Stimulated activated CD4-positive, alpha-beta T cell treated with anti-CD3 and anti-CD28 coated beads, TNF-alpha, amount 100 ng/mL, for 1 hour (primary cell): ENCODE measurements around the gene SMG6.

ENCODE experiments used
- DNase-seq, 3 donors: peaks; one replicate each; pipeline ENCODE4 v3.0.0-alpha.2; 2020; ENCODE audit warnings: low read depth in 3 of 3, low spot score in 1 of 3

Gene SMG6

DNA sequence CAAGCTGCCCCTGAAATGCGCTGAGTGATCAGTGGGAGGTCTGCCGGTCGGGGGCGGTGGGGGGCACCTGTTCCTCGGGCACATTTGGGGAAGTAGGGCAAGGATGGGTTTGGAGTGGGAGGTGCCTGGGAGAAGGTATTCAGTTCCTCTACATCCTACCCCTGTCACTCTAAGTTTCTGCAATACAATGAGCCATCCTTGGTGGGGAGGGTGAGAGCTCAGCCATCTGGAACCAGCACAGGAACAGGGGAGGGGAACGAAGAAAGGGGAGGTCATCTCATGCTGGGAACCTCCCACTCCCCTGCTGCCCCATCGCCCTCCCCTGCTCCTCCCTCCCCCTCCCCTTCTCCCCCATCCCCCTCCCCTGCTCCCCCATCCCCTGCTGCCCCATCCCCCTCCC, 269.4 kb downstream of the SMG6 start:
- no peak for DNase-seq

DNA sequence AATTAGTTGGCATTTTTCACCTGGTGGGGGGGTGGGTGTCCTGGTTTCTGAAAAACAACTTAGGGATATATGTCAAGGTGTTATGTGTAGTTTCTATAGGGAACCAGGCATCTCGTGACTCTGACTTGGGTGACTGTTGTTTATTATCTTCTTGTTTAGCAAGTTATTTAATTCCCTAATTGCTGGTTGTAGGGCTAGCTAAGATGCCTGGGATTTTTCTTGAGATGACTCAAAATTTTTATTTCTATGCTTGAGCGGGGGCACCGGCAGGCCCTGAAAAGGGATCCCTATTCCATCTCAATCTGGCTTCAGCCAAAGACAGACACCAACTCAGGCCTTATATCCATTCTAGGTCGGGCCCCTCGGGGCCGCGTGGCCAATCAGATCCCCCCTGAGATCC, 270.4 kb downstream of the SMG6 start:
- no peak for DNase-seq

DNA sequence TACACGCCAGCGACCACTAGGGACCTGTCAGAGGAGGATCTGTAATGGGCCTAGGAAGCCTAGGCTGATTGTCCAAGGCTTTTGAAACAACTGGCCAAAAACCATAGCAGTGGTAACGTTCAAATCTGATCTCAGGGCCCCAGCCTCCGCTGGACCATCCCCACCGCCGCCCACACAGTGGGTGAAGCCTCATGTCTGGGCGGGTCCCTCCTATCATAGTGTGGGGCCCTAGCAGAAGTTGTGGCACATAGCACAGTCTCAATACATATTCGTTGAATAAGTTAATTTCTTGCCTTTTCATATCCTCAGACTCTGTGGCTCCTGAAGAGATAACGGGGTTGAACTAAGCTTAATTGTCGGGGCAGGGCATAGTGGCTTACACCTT, 272.8 kb downstream of the SMG6 start:
- DNase-seq = no peak

DNA sequence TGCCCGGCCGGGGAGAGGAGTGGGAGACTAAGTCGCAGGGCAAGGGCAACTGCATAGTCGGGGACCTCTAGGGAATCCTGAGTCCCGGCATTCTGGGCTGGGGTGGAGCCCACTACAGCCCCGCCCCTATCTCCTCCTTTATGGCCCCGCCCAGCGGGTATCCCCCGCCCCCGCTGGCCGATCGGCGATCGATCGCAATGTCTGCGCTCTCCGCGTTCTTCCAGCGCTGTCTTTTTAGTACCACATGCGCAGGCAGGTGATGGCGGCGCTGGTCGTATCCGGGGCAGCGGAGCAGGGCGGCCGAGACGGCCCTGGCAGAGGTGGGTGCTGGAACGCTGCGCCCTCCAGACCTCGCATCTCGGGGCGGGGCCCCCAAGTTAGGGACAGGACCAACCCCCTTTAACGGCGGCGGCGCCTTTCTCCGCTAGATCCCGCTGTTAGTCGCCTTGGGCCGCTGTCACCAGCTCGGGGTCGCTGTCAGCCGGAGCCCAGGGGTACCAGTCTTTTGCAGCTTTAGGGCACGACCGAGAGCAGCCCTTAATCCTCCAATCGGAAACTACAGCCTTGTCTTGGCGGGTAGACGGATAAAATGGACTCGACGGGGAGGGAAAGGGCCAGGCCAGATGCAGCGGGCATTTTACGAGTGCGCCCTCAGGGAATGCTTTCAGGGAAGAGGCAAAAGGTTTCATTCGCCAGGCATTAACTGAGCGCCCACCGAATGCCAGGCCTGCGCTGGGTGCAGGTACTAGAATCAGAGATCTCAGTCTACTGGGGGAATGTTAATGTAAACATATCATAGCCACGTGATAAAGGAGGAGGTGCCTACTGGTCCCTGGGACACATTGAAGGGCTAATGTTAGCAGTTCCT, 273.4 kb downstream of the SMG6 start, which contains the start of gene DPH1:
DPH1 (plus strand) TSS at position 243 of the 868 bp plus-strand sequence; CDS start at position 260, 17 bp downstream.
- DNase-seq = peak; percentile 52 to 83 (median 75)

DNA sequence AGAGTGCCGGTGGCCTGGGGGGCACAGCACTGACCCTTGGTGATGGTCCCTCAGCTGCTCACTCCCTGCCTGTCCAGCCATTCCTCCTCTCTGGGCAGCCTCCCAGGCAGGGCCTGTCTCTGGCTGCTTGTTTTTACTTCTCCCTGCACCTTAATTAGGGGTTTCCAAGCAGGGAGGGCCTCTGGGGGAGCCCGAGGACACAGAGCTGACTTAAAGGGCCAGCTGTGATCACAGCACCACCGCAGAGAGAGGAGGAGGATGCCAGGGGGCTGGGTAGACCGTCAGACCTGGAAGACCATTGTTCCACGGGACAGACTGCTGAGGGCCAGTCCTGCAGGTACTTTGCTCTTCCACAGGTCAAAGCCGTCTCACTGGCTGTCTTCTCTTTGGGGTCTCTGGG, 274.8 kb downstream of the SMG6 start:
- DNase-seq = no peak

DNA sequence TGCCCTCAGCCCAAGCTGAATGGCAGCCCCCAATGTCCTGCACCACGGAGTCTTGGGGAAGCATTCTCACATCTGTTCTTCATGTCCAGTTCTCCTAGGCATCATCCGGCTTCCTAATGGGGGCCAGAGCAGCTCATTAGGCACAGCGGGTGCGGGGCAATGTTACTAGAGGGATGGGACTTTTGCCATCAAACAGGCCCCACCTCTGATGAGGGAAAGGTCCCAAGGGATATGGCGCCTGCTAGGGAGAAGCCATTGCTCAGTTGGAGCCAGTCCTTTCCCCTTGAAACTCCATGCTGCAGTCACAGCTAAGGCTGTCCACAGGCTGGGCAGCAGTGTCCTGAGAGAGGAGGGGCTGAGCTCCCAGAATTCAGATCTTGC, 275.4 kb downstream of the SMG6 start:
- DNase-seq = no peak

DNA sequence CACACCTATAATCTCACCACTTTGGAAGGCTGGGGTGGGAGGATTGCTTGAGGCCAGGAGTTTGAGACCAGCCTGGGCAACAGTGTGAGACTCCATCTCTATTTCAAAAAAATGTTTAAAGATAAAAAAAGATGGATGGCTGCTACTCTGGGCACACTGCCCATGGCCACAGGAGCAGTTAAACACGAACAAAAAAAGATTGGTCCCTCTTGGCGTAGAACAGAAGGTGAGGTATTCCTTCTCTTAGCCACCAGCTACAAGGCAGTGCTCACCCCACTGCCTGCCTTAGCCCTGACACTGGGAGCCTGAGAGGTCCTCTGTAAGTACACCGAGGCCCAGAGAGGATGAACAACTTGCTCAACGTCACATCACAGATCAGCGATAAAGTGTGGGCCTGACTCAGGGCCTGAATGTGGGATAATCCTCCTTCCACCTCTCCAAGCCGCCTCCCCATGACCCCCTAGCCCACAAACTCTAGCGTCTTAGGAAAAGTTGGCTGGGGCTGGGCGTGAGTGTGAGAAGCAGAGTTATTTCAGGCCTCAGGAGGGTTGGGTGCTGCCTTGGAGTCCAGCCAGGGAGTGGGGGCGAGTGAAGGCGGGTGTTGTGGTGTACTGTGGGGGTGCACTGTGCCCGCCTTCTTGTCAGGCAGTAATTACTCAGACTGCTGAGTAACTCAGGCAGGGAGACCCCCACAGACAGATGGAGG, 275.9 kb downstream of the SMG6 start:
- no peak for DNase-seq

DNA sequence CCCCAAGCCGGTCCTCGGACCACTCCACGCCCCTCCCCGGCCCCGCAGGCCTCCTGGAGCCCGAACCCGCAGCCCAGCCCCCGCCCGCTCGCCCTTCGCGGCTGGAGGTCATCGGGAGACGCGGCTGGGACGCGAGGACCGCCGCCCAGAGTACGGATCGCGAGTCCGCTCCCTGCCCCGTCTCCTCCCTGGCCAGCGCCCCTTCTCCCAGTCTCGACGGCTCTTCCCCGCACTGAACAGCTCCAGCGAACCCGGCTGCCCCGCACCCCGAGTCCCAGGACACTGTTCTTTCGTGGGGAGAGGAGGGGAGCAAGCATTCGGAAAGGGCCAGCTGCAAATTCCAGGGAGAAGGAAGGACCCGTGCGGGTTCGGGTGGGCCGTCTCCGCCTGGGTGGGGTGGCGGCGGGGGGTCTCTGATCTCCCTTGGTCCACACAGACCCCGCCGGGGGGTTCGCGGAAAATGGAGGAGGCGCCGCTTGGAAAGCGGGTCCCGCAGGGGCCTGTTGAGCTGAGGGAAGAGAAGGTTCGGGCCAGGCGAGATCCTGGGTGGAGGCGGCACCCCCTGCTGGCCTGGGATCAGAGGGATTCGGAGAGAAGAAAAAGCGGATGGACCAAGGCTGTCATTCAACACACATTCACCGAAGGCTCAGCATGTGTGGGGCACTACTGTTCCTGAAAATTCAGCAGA, 277.8 kb downstream of the SMG6 start:
- DNase-seq = no peak

DNA sequence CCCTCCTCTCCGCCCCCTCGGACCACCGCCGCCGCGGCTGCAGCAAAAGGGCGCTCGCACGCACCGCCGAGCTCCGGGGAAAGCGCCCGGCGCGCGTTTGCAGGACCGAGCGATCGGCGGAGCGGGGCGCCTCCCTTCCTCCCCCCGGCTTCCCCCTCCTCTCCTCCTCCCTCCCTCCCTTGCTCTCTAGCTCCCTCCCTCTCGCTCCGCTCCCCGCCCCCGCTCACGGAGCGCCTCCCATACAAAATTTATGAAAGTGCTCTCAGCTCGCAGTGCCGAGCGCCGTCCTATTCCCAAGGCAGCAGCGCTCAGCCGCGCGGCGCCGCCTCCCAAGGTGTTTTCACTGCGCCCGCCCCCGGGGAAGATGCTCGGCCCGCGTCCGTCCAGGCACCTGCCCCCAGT, 278.4 kb downstream of the SMG6 start, which contains the start of gene RTN4RL1:
RTN4RL1 (minus strand) TSS at position 115 of the 402 bp plus-strand sequence. CDS start 469 bp downstream, outside the sequence.
- DNase-seq = peak; percentile 42 to 57 (median 54)

DNA sequence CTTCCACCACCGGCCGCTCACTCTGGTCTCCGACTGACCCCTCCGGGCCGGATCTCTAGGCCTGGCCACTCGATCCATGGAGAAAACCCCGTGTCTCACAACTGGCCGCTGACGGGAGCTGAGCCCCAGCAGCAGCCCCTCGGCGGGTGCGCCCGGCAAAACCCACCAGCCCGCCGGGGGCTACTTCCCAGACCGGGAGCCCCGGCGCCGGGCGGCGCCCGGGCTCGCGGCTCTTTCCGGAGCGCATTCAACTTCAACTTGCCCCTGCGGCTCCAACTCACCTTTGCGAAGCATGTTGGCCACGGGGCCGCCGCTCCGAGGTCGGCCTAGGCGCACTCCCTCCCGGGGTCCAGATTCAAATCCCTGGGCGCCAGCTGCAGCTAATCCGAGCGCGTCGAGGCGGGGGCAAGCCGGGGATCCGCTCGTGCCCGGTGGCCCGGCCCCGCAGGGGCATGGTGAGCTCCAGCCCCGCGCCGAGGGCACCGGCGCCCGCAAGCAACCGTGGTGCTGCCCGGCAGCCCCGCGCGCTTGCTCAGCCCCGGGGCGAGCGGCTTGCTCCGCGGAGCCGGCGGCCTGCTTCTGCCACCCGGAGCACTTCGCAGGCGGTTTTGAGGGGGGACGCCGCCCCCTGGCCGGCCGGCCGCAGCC, 278.9 kb downstream of the SMG6 start:
- no peak for DNase-seq

DNA sequence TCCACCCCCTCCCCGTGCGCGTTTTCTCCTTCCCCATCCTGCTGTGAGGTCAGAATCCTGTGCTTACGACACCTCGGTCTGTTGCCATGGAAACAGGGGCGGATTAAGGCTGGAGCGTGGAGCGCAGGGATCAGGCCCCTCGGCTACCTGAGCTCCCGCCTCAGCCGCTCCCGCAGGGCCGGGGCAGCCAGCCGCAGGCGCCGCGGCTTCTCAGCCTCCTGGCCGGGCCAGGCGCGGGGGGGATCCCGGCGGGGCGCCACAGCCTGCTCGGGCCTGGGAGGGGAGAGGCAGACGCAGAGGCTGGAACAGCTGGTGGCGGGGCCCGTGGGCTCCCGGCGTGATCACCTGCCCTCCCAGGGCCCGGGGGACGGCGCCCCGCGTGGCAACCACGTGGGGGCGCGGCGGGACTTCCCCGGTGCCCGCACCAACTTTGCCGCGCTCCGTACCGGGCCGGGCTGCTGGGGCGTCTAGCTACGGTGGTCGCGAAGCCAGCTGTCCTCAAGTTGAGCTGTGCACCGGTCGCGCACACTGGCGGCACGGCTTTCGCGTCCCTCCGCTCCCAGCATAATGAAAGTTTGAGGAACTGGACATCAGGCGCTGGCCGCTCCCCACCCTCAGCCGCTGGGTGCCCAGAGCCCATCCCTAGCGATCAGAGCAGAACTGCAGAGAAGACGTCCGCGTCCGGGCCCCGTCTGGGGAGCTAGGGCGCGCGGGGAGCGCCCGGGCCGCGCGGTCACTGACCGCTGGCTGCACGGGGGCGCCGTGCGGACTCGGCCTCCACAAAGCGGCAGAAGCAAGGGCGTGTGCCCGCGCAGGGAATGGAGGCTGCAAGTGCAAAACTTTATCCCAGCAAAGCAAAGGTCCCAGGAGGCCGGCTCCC, 279.7 kb downstream of the SMG6 start:
- DNase-seq = no peak

DNA sequence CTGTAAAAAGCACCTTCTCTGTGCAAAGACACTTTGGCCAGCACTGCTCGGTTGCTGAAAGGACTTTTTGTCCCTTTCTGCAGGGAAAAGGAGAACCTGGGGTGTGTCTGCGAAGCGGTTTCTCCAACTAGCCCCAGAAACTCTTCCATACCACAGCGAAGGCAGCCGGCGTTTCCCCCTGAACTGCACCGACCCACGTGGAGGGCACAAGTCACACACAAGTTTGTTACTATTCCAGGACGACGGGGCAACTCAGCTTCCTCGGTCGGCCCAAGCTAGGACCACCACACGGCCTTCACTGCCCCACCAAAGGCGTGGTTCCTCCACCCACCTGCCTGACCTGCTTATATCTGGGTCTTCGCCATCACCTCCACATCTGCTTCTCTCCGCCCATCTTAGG, 280.3 kb downstream of the SMG6 start:
- no peak for DNase-seq

DNA sequence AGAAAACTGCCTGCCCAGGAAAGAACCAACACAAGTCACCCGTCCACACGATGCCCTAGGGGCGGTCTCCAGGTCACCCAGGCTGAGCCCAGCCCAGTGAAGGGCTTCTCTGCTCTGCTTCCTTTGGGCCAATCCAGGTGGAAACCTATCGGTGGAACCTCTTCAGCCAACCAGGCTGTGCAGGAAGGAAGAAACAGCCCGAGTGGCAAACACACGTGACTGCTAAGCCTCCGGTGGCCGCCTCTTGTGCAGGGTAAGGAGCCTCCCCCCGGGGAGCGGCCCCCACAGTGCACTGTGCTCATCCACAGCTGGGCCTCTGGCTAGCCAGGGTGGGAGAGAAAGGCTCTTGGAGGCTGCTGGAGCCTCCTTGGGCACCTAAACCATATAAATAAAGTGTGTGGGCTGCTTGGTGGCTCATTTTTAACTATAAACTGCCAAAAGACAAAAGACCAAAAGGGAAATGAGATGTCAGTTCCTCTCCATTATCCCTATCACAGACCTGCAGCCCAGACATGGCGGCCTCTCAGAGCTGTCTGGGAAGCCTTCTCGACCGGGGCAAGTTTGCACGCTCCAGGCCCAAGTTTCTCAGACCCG, 280.8 kb downstream of the SMG6 start:
- no peak for DNase-seq

DNA sequence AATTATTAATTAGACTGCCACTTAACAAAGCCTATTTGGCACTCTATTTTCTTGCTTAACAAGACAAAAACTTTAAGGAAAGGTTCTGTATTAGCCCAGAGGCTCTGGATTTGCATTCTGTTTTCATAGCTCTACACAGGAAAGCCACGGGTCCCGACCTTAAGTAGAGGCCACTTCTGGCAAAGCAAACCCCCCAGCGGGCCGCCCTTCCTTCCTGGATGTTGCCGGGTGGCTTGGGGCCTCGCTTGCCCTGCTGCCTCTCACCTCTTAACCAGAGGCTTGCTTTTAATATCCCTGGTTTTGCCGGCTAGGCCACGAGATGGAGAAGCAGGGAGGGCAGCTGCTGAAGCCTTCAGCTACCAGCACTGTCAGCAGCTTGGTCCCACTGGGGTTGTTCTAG, 282.9 kb downstream of the SMG6 start:
- no peak for DNase-seq

DNA sequence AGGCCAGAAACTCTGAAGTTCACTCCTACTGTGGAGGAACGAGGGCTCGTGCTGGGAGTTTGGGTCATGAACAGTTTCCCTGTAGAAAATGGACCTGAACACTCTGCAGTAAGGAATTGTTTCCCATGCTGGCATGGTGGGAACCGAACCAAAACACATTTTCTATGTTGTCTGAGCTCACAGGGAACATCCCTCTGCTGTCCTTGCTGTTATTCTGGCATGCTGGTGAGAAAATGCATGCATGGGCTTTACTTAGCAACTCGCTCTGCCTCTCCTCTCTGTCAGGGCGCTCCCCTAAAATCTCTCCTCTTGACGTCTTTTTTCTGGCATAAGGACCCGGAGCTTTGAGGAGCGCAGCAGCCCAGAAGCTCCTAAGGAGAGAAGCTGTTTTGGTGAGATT, 283.9 kb downstream of the SMG6 start:
- no peak for DNase-seq

DNA sequence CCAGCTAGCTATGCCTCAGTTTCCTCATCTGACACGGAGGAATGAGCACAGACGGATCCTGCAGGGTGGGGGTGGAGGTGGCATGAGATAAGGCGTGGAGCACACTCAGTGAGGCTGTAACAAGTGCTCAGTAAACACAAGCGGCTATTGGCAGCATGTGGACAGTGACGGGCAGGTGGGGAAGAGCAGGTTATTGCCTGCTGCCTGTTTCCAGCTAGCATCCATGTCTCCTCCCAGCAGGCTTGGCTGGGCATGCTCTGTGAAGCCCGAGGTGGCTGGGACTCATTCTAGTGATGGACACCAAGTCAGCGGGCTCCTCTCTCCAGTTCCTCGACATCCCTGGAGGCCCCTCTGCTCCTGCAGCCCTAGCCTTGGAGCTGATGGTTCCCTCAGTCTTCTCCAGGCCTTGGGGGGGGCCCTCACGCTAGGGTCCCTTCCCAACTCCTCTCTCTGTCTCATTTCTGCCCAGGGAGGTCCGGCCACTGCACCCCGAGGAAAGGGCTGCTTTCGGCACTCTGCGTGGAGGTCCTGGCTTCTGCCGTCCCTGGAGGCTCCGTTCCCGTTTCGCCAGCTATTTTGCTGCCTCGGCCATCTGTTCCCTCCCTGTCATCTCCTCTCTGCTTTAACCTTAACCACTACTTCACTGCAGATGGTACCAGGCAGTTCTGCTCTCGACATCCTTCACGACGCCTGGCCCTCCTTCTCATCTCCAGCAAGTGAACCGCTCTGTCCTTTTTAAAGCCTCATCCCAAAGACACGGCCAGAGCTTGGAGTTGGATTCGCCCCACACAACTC, 284.7 kb downstream of the SMG6 start:
- DNase-seq = no peak

DNA sequence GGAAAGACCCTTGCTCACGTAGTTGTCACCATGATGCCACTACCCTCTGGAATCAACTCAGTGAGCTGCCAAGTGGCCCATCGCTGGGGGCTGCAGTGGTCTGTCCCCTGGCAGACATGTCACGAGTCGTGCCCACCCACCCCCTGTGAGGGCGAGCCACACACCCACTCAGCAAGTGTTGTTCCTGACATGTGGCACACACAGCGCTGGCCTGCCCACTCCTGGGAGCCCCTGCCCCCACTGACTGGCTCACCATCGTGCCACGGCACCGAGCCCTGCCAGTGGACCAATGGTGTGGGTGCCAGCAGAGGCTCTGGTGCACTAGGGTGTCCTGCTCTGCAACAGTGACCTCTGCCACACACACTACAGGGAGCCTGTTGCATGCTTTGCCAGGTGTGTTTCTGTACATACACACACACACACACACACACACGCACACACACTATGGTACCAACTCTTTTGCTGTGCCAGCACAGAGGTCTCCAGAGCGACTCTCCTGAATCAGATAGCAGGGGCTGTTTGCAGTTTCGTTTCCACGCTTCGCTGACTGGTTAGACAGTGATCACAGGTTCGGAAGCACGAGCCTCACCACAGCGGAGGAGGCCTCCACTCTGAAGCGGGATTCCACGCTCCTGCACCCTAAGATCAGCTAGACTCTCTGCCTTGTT, 286.2 kb downstream of the SMG6 start:
- no peak for DNase-seq

DNA sequence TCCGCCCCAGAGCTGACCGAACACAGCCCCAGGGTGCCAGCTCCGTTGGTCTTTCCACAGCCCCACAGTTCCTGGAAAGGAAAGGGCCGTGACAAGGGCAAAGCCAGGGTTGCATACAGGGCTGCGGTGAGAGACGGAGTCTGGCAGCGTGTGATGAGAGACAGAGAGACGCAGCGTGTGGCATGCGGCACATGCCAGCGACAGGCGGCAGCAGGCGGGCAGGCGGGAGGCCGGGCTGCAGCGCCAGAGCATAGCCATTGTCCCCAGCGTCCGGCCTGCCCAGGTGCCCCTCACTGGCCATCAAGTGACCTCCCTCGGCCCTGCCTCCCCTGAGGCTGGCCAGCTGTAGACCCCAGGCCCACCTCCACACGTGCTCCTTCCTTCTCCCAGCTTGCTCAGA, 287.1 kb downstream of the SMG6 start:
- DNase-seq = no peak

DNA sequence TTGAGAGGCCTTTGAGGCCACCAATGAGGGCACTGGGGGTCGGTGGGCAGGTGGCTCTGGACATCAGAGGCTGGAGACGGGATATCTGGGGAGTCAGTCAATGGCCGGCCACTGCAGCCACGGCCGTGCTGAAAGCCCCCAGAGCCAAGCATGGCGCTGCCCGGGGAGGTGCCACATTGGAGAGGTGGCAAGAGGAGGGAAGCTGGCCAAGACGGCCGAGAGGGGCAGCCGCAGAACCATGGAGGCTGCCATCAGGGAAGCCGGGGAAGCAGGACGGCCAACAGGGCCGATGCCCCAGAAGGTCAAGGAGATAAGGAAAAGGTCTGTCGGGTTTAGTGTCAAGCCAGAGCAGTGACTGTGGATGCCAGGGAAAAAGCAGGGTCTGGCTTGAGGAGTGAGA, 288.3 kb downstream of the SMG6 start:
- no peak for DNase-seq
